GM12865 (cell line): ENCODE data around the gene TGM1.

ENCODE experiments used
- DNase-seq: peaks from one replicate; pipeline ENCODE4 v3.0.0; 2010; ENCODE audit warnings: low read depth
- H3K4me3 ChIP-seq: 2 replicates; pipeline ENCODE4 v1.5.1; 2011; ENCODE audit warnings: mild to moderate bottlenecking, low read depth, low read length, control low read depth
- TF ChIP-seq, protein P1 (sequence below): IDR thresholded peaks from 2 replicates; pipeline ENCODE4 v1.5.1; 2011; ENCODE audit warnings: low read length, control low read depth, low read depth, inconsistent platforms; ENCODE audit not compliant: insufficient read depth; ENCODE audit errors: missing control alignments

TGM1 gene

GRCh38 chr14:24282736-24283135, 19.8 kb upstream of the TGM1 start:
- H3K4me3 ChIP-seq, result no peak overlapping the region
- TF ChIP-seq, protein P1, sequence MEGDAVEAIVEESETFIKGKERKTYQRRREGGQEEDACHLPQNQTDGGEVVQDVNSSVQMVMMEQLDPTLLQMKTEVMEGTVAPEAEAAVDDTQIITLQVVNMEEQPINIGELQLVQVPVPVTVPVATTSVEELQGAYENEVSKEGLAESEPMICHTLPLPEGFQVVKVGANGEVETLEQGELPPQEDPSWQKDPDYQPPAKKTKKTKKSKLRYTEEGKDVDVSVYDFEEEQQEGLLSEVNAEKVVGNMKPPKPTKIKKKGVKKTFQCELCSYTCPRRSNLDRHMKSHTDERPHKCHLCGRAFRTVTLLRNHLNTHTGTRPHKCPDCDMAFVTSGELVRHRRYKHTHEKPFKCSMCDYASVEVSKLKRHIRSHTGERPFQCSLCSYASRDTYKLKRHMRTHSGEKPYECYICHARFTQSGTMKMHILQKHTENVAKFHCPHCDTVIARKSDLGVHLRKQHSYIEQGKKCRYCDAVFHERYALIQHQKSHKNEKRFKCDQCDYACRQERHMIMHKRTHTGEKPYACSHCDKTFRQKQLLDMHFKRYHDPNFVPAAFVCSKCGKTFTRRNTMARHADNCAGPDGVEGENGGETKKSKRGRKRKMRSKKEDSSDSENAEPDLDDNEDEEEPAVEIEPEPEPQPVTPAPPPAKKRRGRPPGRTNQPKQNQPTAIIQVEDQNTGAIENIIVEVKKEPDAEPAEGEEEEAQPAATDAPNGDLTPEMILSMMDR, result no peak
- no peak for DNase-seq

GRCh38 chr14:24281636-24282035, 18.7 kb upstream of the TGM1 start:
- TF ChIP-seq, protein P1, result no peak
- H3K4me3 ChIP-seq, result no peak overlapping the region
- DNase-seq, result no peak

- no peak for DNase-seq
- TF ChIP-seq, protein P1, result no peak
- no peak overlapping the region for H3K4me3 ChIP-seq
Measured at GRCh38 chr14:24280797-24281460, 18.0 kb upstream of the TGM1 start.

DNA sequence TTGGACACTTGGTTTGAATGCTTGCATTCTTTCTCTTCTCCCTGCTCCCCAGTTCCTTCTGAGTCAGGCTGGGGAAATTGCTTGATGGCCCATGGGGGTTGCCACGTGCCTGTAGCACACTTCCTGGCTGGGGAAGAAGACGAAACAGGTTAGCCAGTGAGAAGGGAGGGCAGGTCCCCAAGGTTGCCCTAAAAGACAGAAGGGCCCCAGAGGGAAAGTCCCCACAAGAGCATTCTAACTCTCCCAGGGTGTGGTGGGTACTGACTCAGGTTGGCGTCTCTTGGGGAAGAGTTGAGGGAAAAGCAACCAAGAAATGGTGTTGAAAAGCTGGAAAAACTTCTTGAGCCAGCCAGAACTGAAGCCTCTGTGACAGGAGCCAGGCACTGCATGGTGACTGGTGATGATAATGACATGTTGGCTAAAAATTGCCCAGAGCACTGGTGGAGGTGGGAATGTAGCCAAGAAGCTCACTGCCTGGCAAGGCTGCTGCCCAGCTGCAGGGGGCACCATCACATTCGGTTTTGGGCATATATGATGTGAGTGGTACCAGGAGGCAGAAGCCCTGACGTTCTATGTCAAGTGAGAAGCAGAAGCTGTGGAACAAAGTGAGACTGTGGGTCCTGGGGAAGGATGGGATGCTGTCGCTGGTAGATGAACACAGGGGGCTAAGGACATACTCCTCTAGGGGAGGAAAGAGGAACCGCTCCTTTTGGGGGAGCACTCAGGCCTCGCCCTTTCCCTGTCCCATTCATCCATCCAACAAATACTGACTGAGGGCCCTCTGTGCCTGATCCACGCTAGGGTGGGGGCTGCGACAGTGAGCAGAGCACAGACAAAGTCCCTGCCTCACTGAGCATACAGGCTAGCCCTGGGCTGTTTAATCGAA, 16.6 kb upstream of the TGM1 start:
- peak; percentile 77 for DNase-seq
- TF ChIP-seq, protein P1, result peak; percentile 16
- H3K4me3 ChIP-seq, result no peak overlapping the region; the same call in none of the 2 replicates

- H3K4me3 ChIP-seq, result no peak overlapping the region
- no peak for DNase-seq
- TF ChIP-seq, protein P1, result no peak
Measured at GRCh38 chr14:24278424-24278823, 15.4 kb upstream of the TGM1 start.

- H3K4me3 ChIP-seq, result no peak overlapping the region
- DNase-seq, result no peak
- TF ChIP-seq, protein P1, result no peak
Measured at GRCh38 chr14:24277606-24278321, 14.8 kb upstream of the TGM1 start.
